Endodermal cell (in vitro differentiated cells): ENCODE measurements around the gene TNNI3K. TPM values are rescaled to one million over a fixed set of nuclear protein-coding genes. Genes with fewer than 3 reads are reported as not detected.
A peak's percentile ranks its signal among the peaks of the same experiment; 100 is the strongest.

Experiments
- DNase-seq: peaks from one replicate; pipeline ENCODE4 v3.0.0-alpha.2; 2017
- H3K27ac ChIP-seq: 2 replicates; pipeline ENCODE4 v1.5.1; 2013; ENCODE audit warnings: mild to moderate bottlenecking, low read depth, low read length, moderate library complexity
- H3K27me3 ChIP-seq: 2 replicates; pipeline ENCODE4 v1.6.1; 2013; ENCODE audit warnings: mild to moderate bottlenecking, low read length, moderate library complexity; ENCODE audit not compliant: insufficient read depth, control insufficient read depth, poor library complexity, severe bottlenecking
- H3K36me3 ChIP-seq: 2 replicates; pipeline ENCODE4 v1.7.0; 2013; ENCODE audit warnings: mild to moderate bottlenecking, low read length, moderate library complexity; ENCODE audit not compliant: control insufficient read depth, insufficient read depth
- H3K4me1 ChIP-seq: one replicate; pipeline ENCODE4 v1.7.0; 2013; ENCODE audit warnings: low read length; ENCODE audit not compliant: control insufficient read depth, insufficient read depth
- H3K4me3 ChIP-seq: 2 replicates; pipeline ENCODE4 v1.5.1; 2013; ENCODE audit warnings: mild to moderate bottlenecking, low read length, moderate library complexity
- H3K9ac ChIP-seq: 2 replicates; pipeline ENCODE4 v1.6.1; 2013; ENCODE audit warnings: mild to moderate bottlenecking, low read length, moderate library complexity; ENCODE audit not compliant: poor library complexity, severe bottlenecking; ENCODE audit errors: extremely low read depth
- H3K9me3 ChIP-seq: 2 replicates; pipeline ENCODE4 v1.6.1; 2013; ENCODE audit warnings: mild to moderate bottlenecking, low read length, moderate library complexity; ENCODE audit not compliant: control insufficient read depth
- H3K27ac Mint-ChIP-seq: 2 replicates; pipeline ENCODE4 v1.8.0; 2020; ENCODE audit warnings: mixed read lengths
- H3K27me3 Mint-ChIP-seq: 2 replicates; pipeline ENCODE4 v1.8.0; 2021; ENCODE audit warnings: mild to moderate bottlenecking, mixed read lengths; ENCODE audit not compliant: insufficient read depth
- H3K36me3 Mint-ChIP-seq: 2 replicates; pipeline ENCODE4 v1.8.0; 2020; ENCODE audit warnings: low read depth, mixed read lengths
- H3K4me1 Mint-ChIP-seq: 2 replicates; pipeline ENCODE4 v1.8.0; 2020; ENCODE audit warnings: mixed read lengths
- H3K4me3 Mint-ChIP-seq: 2 replicates; pipeline ENCODE4 v1.8.0; 2020; ENCODE audit warnings: mild to moderate bottlenecking, moderate library complexity, mixed read lengths
- H3K9me3 Mint-ChIP-seq: 2 replicates; pipeline ENCODE4 v1.8.0; 2020; ENCODE audit warnings: mild to moderate bottlenecking, mixed read lengths
- WGBS, 2 experiments: methylation state at CpG; one replicate each; pipeline versions ENCODE4 v1.1.5 to v1.1.7; 2013; ENCODE audit warnings: missing lambda C conversion rate in 2 of 2, mixed read lengths in 1 of 2; ENCODE audit not compliant: insufficient coverage in 1 of 2, insufficient read length in 1 of 2; 5-methylcytosine and 5-hydroxymethylcytosine counted together
- total RNA-seq, 2 donors: library from RNA; stranded (reverse); fragmentation: NEBNext Ultra II Directional in 1 of 2; extraction: Animal tissue kit (Norgen Biotek cat#: 25700) in 1 of 2; gene quantifications; 2 replicates in 1 of 2; 3 replicates in 1 of 2; pipeline ENCODE4 v1.2.1, GENCODE V29; 2021
- TF ChIP-seq, protein P1 (sequence below): fragments of 200-600 bp; sonication (generic); conservative IDR thresholded peaks from 2 replicates; pipeline ENCODE4 v1.5.0; 2021; ENCODE audit warnings: antibody characterized with exemption, mild to moderate bottlenecking

Gene TNNI3K
- total RNA-seq, 2 donors from 2014 or later = 1.1 TPM; not detected in 1

DNA sequence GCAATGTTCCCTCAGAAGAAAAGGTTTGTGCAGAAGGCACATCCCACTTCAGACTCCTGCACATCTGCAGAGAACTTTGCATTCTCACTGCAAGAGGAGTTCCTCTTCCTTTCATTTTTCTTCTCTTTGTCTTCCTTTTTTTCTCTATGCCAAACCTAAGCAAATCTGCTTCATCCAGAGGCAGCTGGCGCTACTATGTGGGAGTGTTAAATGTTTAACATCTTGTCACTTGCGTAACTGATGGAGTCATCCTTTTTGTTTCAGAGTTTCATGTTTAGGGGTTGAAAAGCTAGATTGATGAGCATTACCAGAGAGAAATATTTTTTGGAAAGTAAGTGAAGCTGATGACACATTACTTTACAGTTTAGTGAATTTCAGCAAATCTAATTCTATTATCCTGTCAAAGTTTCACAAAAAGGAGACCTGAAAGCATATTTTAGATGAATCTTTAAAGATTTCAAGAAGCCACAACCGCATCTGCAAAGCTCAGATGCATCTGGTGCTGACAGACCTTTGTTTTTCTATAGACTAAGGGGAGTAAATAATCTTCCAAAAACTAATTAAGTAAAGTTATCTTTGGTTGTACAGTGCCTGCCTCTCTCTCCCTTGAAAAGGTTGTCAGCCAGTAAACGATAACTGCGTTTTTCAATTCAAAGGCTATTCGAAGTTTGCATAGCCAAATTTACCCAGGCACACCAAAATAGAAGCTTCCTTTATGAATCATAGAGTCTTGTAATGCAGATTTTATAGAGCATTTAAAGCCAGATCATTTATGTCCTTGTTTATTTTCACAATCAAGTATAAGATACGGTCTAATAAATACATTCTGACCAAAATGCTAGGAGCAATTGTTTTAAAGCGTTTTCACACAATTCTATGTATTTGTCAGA is 278.5 kb downstream of the TNNI3K start:
- Histone ChIP-seq H3K9ac (no peak overlapping the region), H3K27me3 (no peaks in the 10 kb centered on the region), H3K9me3 (no peaks in the 10 kb centered on the region), H3K4me1 (no peaks in the 10 kb centered on the region), H3K36me3 (no peaks in the 10 kb centered on the region), H3K4me3 (no peak overlapping the region), H3K27ac (no peak overlapping the region)
- no peaks in the 10 kb centered on the region for H3K36me3 Mint-ChIP-seq
- TF ChIP-seq, protein P1, sequence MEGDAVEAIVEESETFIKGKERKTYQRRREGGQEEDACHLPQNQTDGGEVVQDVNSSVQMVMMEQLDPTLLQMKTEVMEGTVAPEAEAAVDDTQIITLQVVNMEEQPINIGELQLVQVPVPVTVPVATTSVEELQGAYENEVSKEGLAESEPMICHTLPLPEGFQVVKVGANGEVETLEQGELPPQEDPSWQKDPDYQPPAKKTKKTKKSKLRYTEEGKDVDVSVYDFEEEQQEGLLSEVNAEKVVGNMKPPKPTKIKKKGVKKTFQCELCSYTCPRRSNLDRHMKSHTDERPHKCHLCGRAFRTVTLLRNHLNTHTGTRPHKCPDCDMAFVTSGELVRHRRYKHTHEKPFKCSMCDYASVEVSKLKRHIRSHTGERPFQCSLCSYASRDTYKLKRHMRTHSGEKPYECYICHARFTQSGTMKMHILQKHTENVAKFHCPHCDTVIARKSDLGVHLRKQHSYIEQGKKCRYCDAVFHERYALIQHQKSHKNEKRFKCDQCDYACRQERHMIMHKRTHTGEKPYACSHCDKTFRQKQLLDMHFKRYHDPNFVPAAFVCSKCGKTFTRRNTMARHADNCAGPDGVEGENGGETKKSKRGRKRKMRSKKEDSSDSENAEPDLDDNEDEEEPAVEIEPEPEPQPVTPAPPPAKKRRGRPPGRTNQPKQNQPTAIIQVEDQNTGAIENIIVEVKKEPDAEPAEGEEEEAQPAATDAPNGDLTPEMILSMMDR = no peak
- H3K4me3 Mint-ChIP-seq = no peak overlapping the region
- 80 to 90% methylated on average over 2 to 8 of the region's 8 CpGs for WGBS, 2 experiments
- H3K27ac Mint-ChIP-seq = no peak overlapping the region
- no peaks in the 10 kb centered on the region for H3K9me3 Mint-ChIP-seq
- H3K4me1 Mint-ChIP-seq = peaks cover 3% of the 10 kb centered on the region
- no peaks in the 10 kb centered on the region for H3K27me3 Mint-ChIP-seq
- DNase-seq = no peak

DNA sequence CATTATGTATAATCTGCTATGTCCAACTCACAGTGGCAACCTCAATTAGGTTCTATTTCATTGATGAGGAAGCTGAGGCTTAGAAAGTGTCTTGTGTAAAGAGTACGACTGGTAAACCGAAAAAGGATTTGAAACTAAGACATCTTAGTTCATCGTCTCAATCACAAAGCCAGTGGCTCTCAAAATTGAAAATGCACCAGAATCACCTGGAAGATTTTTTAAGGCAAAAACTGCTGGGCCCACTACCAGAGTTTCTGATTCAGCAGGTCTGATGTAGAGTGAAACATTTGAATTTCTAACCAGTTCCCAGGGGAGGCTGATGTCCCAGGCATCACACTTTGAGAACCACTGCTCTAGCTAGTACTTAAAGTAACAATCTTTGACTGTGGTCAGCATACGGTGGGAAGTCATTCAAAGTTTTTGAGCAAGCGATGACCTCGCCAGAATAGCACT is 282.4 kb downstream of the TNNI3K start:
- no peak overlapping the region for H3K4me3 ChIP-seq
- Mint-ChIP-seq H3K9me3 (no peaks in the 10 kb centered on the region), H3K4me1 (no peaks in the 10 kb centered on the region), H3K27ac (no peak overlapping the region), H3K27me3 (no peaks in the 10 kb centered on the region), H3K4me3 (no peak overlapping the region), H3K36me3 (no peaks in the 10 kb centered on the region)
- H3K36me3 ChIP-seq = no peaks in the 10 kb centered on the region
- WGBS, 2 experiments = 94 to 98% methylated on average over 4 to 6 of the region's 6 CpGs
- no peak for DNase-seq
- H3K9me3 ChIP-seq = no peaks in the 10 kb centered on the region
- no peaks in the 10 kb centered on the region for H3K4me1 ChIP-seq
- H3K9ac ChIP-seq = no peak overlapping the region
- no peaks in the 10 kb centered on the region for H3K27me3 ChIP-seq
- TF ChIP-seq, protein P1 = no peak
- no peak overlapping the region for H3K27ac ChIP-seq

DNA sequence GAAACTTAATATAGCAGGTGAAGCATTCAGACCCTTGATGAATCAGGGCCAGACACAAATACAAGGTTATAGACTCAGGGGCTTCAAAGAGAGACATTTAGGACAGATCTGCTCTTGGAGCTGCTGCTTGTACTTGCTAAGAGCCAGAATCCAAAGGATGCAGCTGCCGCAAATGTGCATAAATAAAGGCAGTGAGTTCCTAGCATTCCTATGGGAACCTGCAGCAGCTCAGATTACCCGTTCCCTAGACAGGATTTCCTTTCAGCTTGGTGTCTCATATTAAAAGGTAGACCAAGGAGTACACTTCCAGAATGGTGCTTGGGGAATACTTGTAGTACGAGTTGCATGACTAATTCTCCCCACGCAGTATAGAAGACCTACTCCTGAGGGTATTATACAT is 287.0 kb downstream of the TNNI3K start:
- H3K4me3 Mint-ChIP-seq = no peak overlapping the region
- no peaks in the 10 kb centered on the region for H3K27me3 Mint-ChIP-seq
- WGBS, 2 experiments = 31 to 65% methylated on average over 2 to 4 of the region's 4 CpGs
- H3K4me3 ChIP-seq = no peak overlapping the region
- H3K27ac ChIP-seq = no peak overlapping the region
- TF ChIP-seq, protein P1 = no peak
- no peak overlapping the region for H3K27ac Mint-ChIP-seq
- no peaks in the 10 kb centered on the region for H3K9me3 Mint-ChIP-seq
- no peaks in the 10 kb centered on the region for H3K36me3 Mint-ChIP-seq
- no peaks in the 10 kb centered on the region for H3K36me3 ChIP-seq
- no peaks in the 10 kb centered on the region for H3K9me3 ChIP-seq
- H3K4me1 Mint-ChIP-seq = peaks cover 10% of the 10 kb centered on the region
- no peaks in the 10 kb centered on the region for H3K4me1 ChIP-seq
- DNase-seq = peak; percentile 77
- no peaks in the 10 kb centered on the region for H3K27me3 ChIP-seq
- H3K9ac ChIP-seq = no peak overlapping the region
